C4-2B (cell line): ENCODE data around the gene CD58.

Source experiments
- ZFX ChIP-seq: fragments of 450-650 bp; IDR thresholded peaks from 2 replicates; pipeline ENCODE4 v1.6.1; 2017
- TF ChIP-seq, protein P1 (sequence below): fragments of 450-650 bp; conservative IDR thresholded peaks from 2 replicates; pipeline ENCODE4 v1.5.1; 2017; ENCODE audit warnings: mild to moderate bottlenecking

DNA sequence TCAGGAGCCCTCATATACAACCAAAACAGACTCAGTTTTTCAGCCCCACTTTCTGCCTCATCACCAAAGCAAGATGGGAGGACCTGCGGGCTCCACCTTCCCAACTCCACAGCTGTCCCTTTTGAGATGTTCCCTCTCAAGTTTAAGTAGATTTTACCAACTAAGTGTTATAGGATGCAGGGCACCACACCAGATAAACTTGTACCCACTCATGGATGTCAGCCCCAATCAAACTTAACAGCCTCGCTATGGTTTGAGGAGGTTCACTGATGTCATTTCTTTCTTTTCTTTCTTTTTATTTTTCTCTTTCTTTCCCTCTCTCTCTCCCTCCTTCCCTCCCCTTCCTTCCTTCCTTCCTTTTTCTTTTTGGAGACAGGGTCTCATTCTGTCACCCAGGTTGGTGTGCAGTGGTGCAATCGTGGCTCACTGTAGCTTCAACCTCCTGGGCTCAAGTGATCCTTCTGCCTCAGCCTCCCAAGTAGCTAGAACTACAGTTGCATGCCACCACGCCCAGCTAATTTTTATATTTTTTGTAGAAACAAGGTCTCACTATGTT, 13.4 kb downstream of the CD58 start:
- TF ChIP-seq, protein P1, sequence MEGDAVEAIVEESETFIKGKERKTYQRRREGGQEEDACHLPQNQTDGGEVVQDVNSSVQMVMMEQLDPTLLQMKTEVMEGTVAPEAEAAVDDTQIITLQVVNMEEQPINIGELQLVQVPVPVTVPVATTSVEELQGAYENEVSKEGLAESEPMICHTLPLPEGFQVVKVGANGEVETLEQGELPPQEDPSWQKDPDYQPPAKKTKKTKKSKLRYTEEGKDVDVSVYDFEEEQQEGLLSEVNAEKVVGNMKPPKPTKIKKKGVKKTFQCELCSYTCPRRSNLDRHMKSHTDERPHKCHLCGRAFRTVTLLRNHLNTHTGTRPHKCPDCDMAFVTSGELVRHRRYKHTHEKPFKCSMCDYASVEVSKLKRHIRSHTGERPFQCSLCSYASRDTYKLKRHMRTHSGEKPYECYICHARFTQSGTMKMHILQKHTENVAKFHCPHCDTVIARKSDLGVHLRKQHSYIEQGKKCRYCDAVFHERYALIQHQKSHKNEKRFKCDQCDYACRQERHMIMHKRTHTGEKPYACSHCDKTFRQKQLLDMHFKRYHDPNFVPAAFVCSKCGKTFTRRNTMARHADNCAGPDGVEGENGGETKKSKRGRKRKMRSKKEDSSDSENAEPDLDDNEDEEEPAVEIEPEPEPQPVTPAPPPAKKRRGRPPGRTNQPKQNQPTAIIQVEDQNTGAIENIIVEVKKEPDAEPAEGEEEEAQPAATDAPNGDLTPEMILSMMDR: no peak
- no peak for TF ChIP-seq ZFX
